22Rv1 (cell line): ENCODE data around the gene NFKBIA.

Experiments used
- CTCF ChIP-seq: fragments of 450-650 bp; IDR thresholded peaks from 2 replicates; pipeline ENCODE4 v1.5.1; 2017; ENCODE audit warnings: mild to moderate bottlenecking
- ZFX ChIP-seq: fragments of 450-650 bp; IDR thresholded peaks from 2 replicates; pipeline ENCODE4 v1.6.1; 2017; ENCODE audit warnings: antibody characterized with exemption, borderline replicate concordance

- TF ChIP-seq CTCF (no peak), ZFX (no peak)
Observed at GRCh38 chr14:35374263-35374712, 30.3 kb downstream of the NFKBIA start.
